ENCODE data around the gene MED13L.
"Not testable (repeated sequence)": the region's sequence is repeated elsewhere in the genome, so short reads cannot be mapped to it uniquely, and the experiment has no call there.

MED13L gene

GRCh38 chr12:116297224-116297834 is 19.8 kb upstream of the MED13L start:
- no peak overlapping the region for H3K27ac Mint-ChIP-seq
- no peaks in the 10 kb centered on the region for H3K9me3 Mint-ChIP-seq
- peaks cover 32% of the 10 kb centered on the region for H3K4me1 Mint-ChIP-seq (ENCODE audit: low read depth)
- peaks cover 6% of the 10 kb centered on the region for H3K27me3 Mint-ChIP-seq
- intact Hi-C loops (cut with micrococcal nuclease), result no loop called here
- no peaks in the 10 kb centered on the region for H3K36me3 Mint-ChIP-seq (ENCODE audit: low read depth)
- no peak overlapping the region for H3K4me3 Mint-ChIP-seq

- Mint-ChIP-seq H3K9me3 (no peaks in the 10 kb centered on the region), H3K27ac (no peak overlapping the region), H3K27me3 (peaks cover 6% of the 10 kb centered on the region), H3K4me3 (no peak overlapping the region), H3K36me3 (ENCODE audit: low read depth) (no peaks in the 10 kb centered on the region), H3K4me1 (ENCODE audit: low read depth) (peaks cover 25% of the 10 kb centered on the region)
- intact Hi-C loops (cut with micrococcal nuclease), result no loop called here
These were observed 18.1 kb upstream of the MED13L start for GRCh38 chr12:116295327-116296263.

GRCh38 chr12:116294454-116295165 is 17.1 kb upstream of the MED13L start:
- Mint-ChIP-seq H3K27ac (no peak overlapping the region), H3K4me1 (ENCODE audit: low read depth) (peaks cover 21% of the 10 kb centered on the region), H3K9me3 (no peaks in the 10 kb centered on the region), H3K36me3 (ENCODE audit: low read depth) (no peaks in the 10 kb centered on the region), H3K27me3 (peaks cover 6% of the 10 kb centered on the region), H3K4me3 (no peak overlapping the region)
- intact Hi-C loops (cut with micrococcal nuclease), result no loop called here

- H3K4me3 Mint-ChIP-seq, result no peak overlapping the region
- H3K27me3 Mint-ChIP-seq, result peaks cover 6% of the 10 kb centered on the region
- H3K4me1 Mint-ChIP-seq (ENCODE audit: low read depth), result peaks cover 13% of the 10 kb centered on the region
- H3K9me3 Mint-ChIP-seq, result no peaks in the 10 kb centered on the region
- intact Hi-C loops (cut with micrococcal nuclease), result no loop called here
- no peaks in the 10 kb centered on the region for H3K36me3 Mint-ChIP-seq (ENCODE audit: low read depth)
- no peak overlapping the region for H3K27ac Mint-ChIP-seq
These were observed 16.4 kb upstream of the MED13L start for GRCh38 chr12:116293687-116294453.

- no peaks in the 10 kb centered on the region for H3K9me3 Mint-ChIP-seq
- H3K4me1 Mint-ChIP-seq (ENCODE audit: low read depth), result peaks cover 6% of the 10 kb centered on the region
- peaks cover 4% of the 10 kb centered on the region for H3K27me3 Mint-ChIP-seq
- H3K4me3 Mint-ChIP-seq, result no peak overlapping the region
- intact Hi-C loops (cut with micrococcal nuclease), result no loop called here
- H3K27ac Mint-ChIP-seq, result no peak overlapping the region
- no peaks in the 10 kb centered on the region for H3K36me3 Mint-ChIP-seq (ENCODE audit: low read depth)
These were observed 13.7 kb upstream of the MED13L start for GRCh38 chr12:116291218-116291617.

GRCh38 chr12:116288735-116289134 is 11.2 kb upstream of the MED13L start:
- no peak overlapping the region for H3K4me3 Mint-ChIP-seq
- H3K4me1 Mint-ChIP-seq (ENCODE audit: low read depth), result peaks cover 23% of the 10 kb centered on the region
- no peaks in the 10 kb centered on the region for H3K27me3 Mint-ChIP-seq
- H3K36me3 Mint-ChIP-seq (ENCODE audit: low read depth), result no peaks in the 10 kb centered on the region
- no peak overlapping the region for H3K27ac Mint-ChIP-seq
- H3K9me3 Mint-ChIP-seq, result no peaks in the 10 kb centered on the region
- intact Hi-C loops (cut with micrococcal nuclease), result no loop called here

- Mint-ChIP-seq H3K4me3 (no peak overlapping the region), H3K36me3 (ENCODE audit: low read depth) (no peaks in the 10 kb centered on the region), H3K27me3 (no peaks in the 10 kb centered on the region), H3K27ac (no peak overlapping the region), H3K4me1 (ENCODE audit: low read depth) (peaks cover 29% of the 10 kb centered on the region), H3K9me3 (no peaks in the 10 kb centered on the region)
- intact Hi-C loops (cut with micrococcal nuclease), result no loop called here
These were observed 10.4 kb upstream of the MED13L start for GRCh38 chr12:116287842-116288301.

GRCh38 chr12:116284396-116284795 is 6.9 kb upstream of the MED13L start:
- H3K36me3 Mint-ChIP-seq (ENCODE audit: low read depth), result no peaks in the 10 kb centered on the region
- no peaks in the 10 kb centered on the region for H3K27me3 Mint-ChIP-seq
- H3K27ac Mint-ChIP-seq, result no peak overlapping the region
- H3K9me3 Mint-ChIP-seq, result no peaks in the 10 kb centered on the region
- no peak overlapping the region for H3K4me3 Mint-ChIP-seq
- peaks cover 45% of the 10 kb centered on the region for H3K4me1 Mint-ChIP-seq (ENCODE audit: low read depth)
- intact Hi-C loops (cut with micrococcal nuclease), result loop anchor here (5.0 kb wide), 1 partner anchor 38 kb away; no protein-coding TSS in a partner anchor

- H3K27me3 Mint-ChIP-seq; H3K4me3 Mint-ChIP-seq; H3K36me3 Mint-ChIP-seq (ENCODE audit: low read depth); H3K9me3 Mint-ChIP-seq; H3K27ac Mint-ChIP-seq: not testable (repeated sequence)
- intact Hi-C loops (cut with micrococcal nuclease), result loop anchor here (5.0 kb wide), 1 partner anchor 38 kb away; no protein-coding TSS in a partner anchor
- H3K4me1 Mint-ChIP-seq (ENCODE audit: low read depth), result peaks cover 50% of the 10 kb centered on the region
These were observed 6.4 kb upstream of the MED13L start for GRCh38 chr12:116283881-116284280.

GRCh38 chr12:116282371-116283286 is 5.1 kb upstream of the MED13L start:
- Mint-ChIP-seq H3K4me1 (ENCODE audit: low read depth) (peaks cover 57% of the 10 kb centered on the region), H3K27me3 (no peaks in the 10 kb centered on the region), H3K27ac (peak overlapping the region; percentile 86), H3K36me3 (ENCODE audit: low read depth) (no peaks in the 10 kb centered on the region), H3K9me3 (no peaks in the 10 kb centered on the region), H3K4me3 (peak overlapping the region; percentile 68)
- intact Hi-C loops (cut with micrococcal nuclease), result loop anchor here (5.0 kb wide), 1 partner anchor 40 kb away; no protein-coding TSS in a partner anchor

GRCh38 chr12:116280595-116281290 is 3.2 kb upstream of the MED13L start:
- peaks cover 52% of the 10 kb centered on the region for H3K4me1 Mint-ChIP-seq (ENCODE audit: low read depth)
- no peak overlapping the region for H3K4me3 Mint-ChIP-seq
- intact Hi-C loops (cut with micrococcal nuclease), result loop anchor here (5.0 kb wide), 1 partner anchor 42 kb away; no protein-coding TSS in a partner anchor
- H3K9me3 Mint-ChIP-seq, result no peaks in the 10 kb centered on the region
- peaks cover 13% of the 10 kb centered on the region for H3K36me3 Mint-ChIP-seq (ENCODE audit: low read depth)
- H3K27ac Mint-ChIP-seq, result no peak overlapping the region
- no peaks in the 10 kb centered on the region for H3K27me3 Mint-ChIP-seq

GRCh38 chr12:116278667-116279066 is 1.2 kb upstream of the MED13L start:
- Mint-ChIP-seq H3K4me1 (ENCODE audit: low read depth) (peaks cover 48% of the 10 kb centered on the region), H3K4me3 (peak overlapping the region; percentile 67), H3K27ac (peak overlapping the region; percentile 97), H3K9me3 (no peaks in the 10 kb centered on the region), H3K27me3 (no peaks in the 10 kb centered on the region), H3K36me3 (ENCODE audit: low read depth) (peaks cover 13% of the 10 kb centered on the region)
- intact Hi-C loops (cut with micrococcal nuclease), result loop anchor here (10.0 kb wide), 1 partner anchor 126 kb away; no protein-coding TSS in a partner anchor
